ENCODE measurements around the gene SLCO4A1.

The SLCO4A1 gene

GRCh38 chr20:62606551-62607201, 35.6 kb upstream of the SLCO4A1 start:
- DNase-seq: no peak

GRCh38 chr20:62607366-62608217, 34.7 kb upstream of the SLCO4A1 start:
- no peak for DNase-seq

GRCh38 chr20:62608218-62608565, 34.1 kb upstream of the SLCO4A1 start:
- DNase-seq: no peak

GRCh38 chr20:62609279-62609720, 33.0 kb upstream of the SLCO4A1 start:
- DNase-seq: no peak

- DNase-seq: no peak
These were observed 32.2 kb upstream of the SLCO4A1 start for GRCh38 chr20:62609811-62610757.

GRCh38 chr20:62611012-62611411, 31.3 kb upstream of the SLCO4A1 start:
- no peak for DNase-seq

- DNase-seq: no peak
These were observed 30.5 kb upstream of the SLCO4A1 start for GRCh38 chr20:62611819-62612218.

GRCh38 chr20:62614085-62614960, 28.0 kb upstream of the SLCO4A1 start:
- no peak for DNase-seq

GRCh38 chr20:62614961-62615680, 27.2 kb upstream of the SLCO4A1 start:
- no peak for DNase-seq

GRCh38 chr20:62615750-62616251, 26.5 kb upstream of the SLCO4A1 start:
- DNase-seq: no peak

GRCh38 chr20:62616728-62617621, 25.3 kb upstream of the SLCO4A1 start:
- DNase-seq: peak; percentile 70 to 71

GRCh38 chr20:62617711-62618483, 24.4 kb upstream of the SLCO4A1 start:
- DNase-seq: peak; percentile 62 to 80

- peak; percentile 37 to 42 for DNase-seq
These were observed 23.4 kb upstream of the SLCO4A1 start for GRCh38 chr20:62618611-62619529.

GRCh38 chr20:62620625-62621024, 21.7 kb upstream of the SLCO4A1 start:
- no peak for DNase-seq

- no peak for DNase-seq
These were observed 20.8 kb upstream of the SLCO4A1 start for GRCh38 chr20:62621251-62622110.

GRCh38 chr20:62622178-62622876, 20.0 kb upstream of the SLCO4A1 start:
- DNase-seq: no peak
